ENCODE measurements around the gene TENT4A. TPM values are rescaled to one million over a fixed set of nuclear protein-coding genes. Genes with fewer than 3 reads are reported as not detected.

Gene TENT4A
- total and polyA plus RNA-seq, 12 donors = 4.2 to 13.7 (median 11.3) TPM

GRCh38 chr5:6675784-6676491 lies 37.3 kb upstream of the TENT4A start:
- Histone ChIP-seq H3K9me3 (peaks cover 0 to 8% (median 0%) of the 10 kb centered on the region in 11 donors), H3K36me3 (peaks cover 0 to 1% (median 0%) of the 10 kb centered on the region in 9 donors), H3K27ac (no peak overlapping the region), H3K4me3 (no peak overlapping the region), H3K27me3 (no peaks in the 10 kb centered on the region), H3K4me1 (no peaks in the 10 kb centered on the region)
- DNase-seq (no peak), ATAC-seq (no peak)
- intact Hi-C loops (cut with DNase I) = no loop called here
- TF ChIP-seq CTCF (IDR thresholded peaks at IDR 0.05) = no peak
- 91 to 92% methylated on average over 5 of the region's 5 CpGs for WGBS, 2 donors

GRCh38 chr5:6676702-6677101 lies 36.5 kb upstream of the TENT4A start:
- ATAC-seq = no peak
- intact Hi-C loops (cut with DNase I) = no loop called here
- Histone ChIP-seq H3K36me3 (no peaks in the 10 kb centered on the region), H3K4me3 (no peak overlapping the region), H3K27ac (no peak overlapping the region), H3K9me3 (peaks cover 0 to 8% (median 0%) of the 10 kb centered on the region in 11 donors), H3K27me3 (no peaks in the 10 kb centered on the region), H3K4me1 (no peaks in the 10 kb centered on the region)
- no peak for TF ChIP-seq CTCF (IDR thresholded peaks at IDR 0.05)
- 83 to 88% methylated on average over 2 of the region's 2 CpGs for WGBS, 2 donors
- no peak for DNase-seq

GRCh38 chr5:6678385-6678784 lies 34.8 kb upstream of the TENT4A start:
- Histone ChIP-seq H3K27ac (no peak overlapping the region), H3K4me1 (no peaks in the 10 kb centered on the region), H3K36me3 (no peaks in the 10 kb centered on the region), H3K27me3 (peaks cover 0 to 6% (median 0%) of the 10 kb centered on the region in 7 donors), H3K9me3 (peaks cover 0 to under 1% (median 0%) of the 10 kb centered on the region in 11 donors), H3K4me3 (no peak overlapping the region)
- no peak for DNase-seq
- no peak for ATAC-seq
- intact Hi-C loops (cut with DNase I) = no loop called here
- 75 to 86% methylated on average over 1 of the region's 1 CpG for WGBS, 2 donors
- no peak for TF ChIP-seq CTCF (IDR thresholded peaks at IDR 0.05)

- no peaks in the 10 kb centered on the region for H3K4me1 ChIP-seq
- H3K36me3 ChIP-seq = no peaks in the 10 kb centered on the region
- no peak overlapping the region for H3K27ac ChIP-seq
- intact Hi-C loops (cut with DNase I) = no loop called here
- no peak for DNase-seq
- H3K4me3 ChIP-seq = no peak overlapping the region
- H3K9me3 ChIP-seq = no peaks in the 10 kb centered on the region
- peaks cover 0 to 15% (median 0%) of the 10 kb centered on the region in 7 donors for H3K27me3 ChIP-seq
- ATAC-seq = no peak
- 64 to 65% methylated on average over 6 of the region's 6 CpGs for WGBS, 2 donors
- no peak for TF ChIP-seq CTCF (IDR thresholded peaks at IDR 0.05)
These were observed 32.3 kb upstream of the TENT4A start for GRCh38 chr5:6680922-6681321.

Measured in heart right ventricle (tissue), 16 donors.